Measurements from ENCODE around the gene TMEM87A.

TMEM87A gene

DNA sequence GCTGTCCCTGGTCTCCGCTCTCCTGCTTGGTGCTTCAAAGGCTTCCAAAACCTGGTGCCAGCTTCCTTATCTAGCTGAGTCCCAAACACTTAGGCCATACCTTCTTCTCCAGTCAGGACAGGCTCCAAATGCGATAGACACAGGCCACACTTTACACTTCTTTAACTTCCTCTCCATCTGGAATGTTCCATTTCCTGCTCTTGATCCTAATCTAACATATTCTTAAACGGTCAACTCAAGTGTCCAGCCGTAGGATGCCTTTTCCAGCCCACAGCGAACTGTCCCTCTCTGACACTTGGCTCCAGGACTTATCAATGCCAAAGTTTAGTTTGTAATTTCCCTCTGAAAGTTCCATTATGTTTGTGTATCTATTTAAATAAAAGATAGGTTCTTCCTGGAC, 97.6 kb downstream of the TMEM87A start:
- H3K27me3 ChIP-seq (ENCODE audit: insufficient read depth, poor library complexity, severe bottlenecking): no peaks in the 10 kb centered on the region
- H3K27ac ChIP-seq (replicated peaks): no peak overlapping the region
- H3K4me3 ChIP-seq (replicated peaks; ENCODE audit: insufficient read depth, low read length): no peak overlapping the region
- no peak for DNase-seq (ENCODE audit: low read depth in 1 of 2, low spot score in 1 of 2)
- no peak for TF ChIP-seq CTCF (IDR thresholded peaks at IDR 0.05; ENCODE audit: insufficient read depth, low read length)
- no peak for TF ChIP-seq GABPA (IDR thresholded peaks at IDR 0.05; ENCODE audit: low read depth)
- TF ChIP-seq POLR2AphosphoS5 (IDR thresholded peaks at IDR 0.05; ENCODE audit: low read depth): no peak
- no peak for TF ChIP-seq SPI1 (IDR thresholded peaks at IDR 0.05; ENCODE audit: borderline replicate concordance, low read depth)
- TF ChIP-seq, protein P1, sequence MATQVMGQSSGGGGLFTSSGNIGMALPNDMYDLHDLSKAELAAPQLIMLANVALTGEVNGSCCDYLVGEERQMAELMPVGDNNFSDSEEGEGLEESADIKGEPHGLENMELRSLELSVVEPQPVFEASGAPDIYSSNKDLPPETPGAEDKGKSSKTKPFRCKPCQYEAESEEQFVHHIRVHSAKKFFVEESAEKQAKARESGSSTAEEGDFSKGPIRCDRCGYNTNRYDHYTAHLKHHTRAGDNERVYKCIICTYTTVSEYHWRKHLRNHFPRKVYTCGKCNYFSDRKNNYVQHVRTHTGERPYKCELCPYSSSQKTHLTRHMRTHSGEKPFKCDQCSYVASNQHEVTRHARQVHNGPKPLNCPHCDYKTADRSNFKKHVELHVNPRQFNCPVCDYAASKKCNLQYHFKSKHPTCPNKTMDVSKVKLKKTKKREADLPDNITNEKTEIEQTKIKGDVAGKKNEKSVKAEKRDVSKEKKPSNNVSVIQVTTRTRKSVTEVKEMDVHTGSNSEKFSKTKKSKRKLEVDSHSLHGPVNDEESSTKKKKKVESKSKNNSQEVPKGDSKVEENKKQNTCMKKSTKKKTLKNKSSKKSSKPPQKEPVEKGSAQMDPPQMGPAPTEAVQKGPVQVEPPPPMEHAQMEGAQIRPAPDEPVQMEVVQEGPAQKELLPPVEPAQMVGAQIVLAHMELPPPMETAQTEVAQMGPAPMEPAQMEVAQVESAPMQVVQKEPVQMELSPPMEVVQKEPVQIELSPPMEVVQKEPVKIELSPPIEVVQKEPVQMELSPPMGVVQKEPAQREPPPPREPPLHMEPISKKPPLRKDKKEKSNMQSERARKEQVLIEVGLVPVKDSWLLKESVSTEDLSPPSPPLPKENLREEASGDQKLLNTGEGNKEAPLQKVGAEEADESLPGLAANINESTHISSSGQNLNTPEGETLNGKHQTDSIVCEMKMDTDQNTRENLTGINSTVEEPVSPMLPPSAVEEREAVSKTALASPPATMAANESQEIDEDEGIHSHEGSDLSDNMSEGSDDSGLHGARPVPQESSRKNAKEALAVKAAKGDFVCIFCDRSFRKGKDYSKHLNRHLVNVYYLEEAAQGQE (IDR thresholded peaks at IDR 0.05; ENCODE audit: insufficient replicate concordance, low read depth): no peak

- no peak for TF ChIP-seq CTCF (IDR thresholded peaks at IDR 0.05; ENCODE audit: insufficient read depth, low read length)
- no peak for TF ChIP-seq SPI1 (IDR thresholded peaks at IDR 0.05; ENCODE audit: borderline replicate concordance, low read depth)
- TF ChIP-seq POLR2AphosphoS5 (IDR thresholded peaks at IDR 0.05; ENCODE audit: low read depth): no peak
- TF ChIP-seq, protein P1 (IDR thresholded peaks at IDR 0.05; ENCODE audit: insufficient replicate concordance, low read depth): no peak
- TF ChIP-seq GABPA (IDR thresholded peaks at IDR 0.05; ENCODE audit: low read depth): no peak
- no peak overlapping the region for H3K27ac ChIP-seq (replicated peaks)
- H3K4me3 ChIP-seq (replicated peaks; ENCODE audit: insufficient read depth, low read length): no peak overlapping the region
- no peaks in the 10 kb centered on the region for H3K27me3 ChIP-seq (ENCODE audit: insufficient read depth, poor library complexity, severe bottlenecking)
- DNase-seq (ENCODE audit: low read depth in 1 of 2, low spot score in 1 of 2): no peak
Observed at GRCh38 chr15:42172475-42172874, 100.8 kb downstream of the TMEM87A start.

- no peaks in the 10 kb centered on the region for H3K27me3 ChIP-seq (ENCODE audit: insufficient read depth, poor library complexity, severe bottlenecking)
- DNase-seq (ENCODE audit: low read depth in 1 of 2, low spot score in 1 of 2): no peak
- no peak for TF ChIP-seq POLR2AphosphoS5 (IDR thresholded peaks at IDR 0.05; ENCODE audit: low read depth)
- TF ChIP-seq SPI1 (IDR thresholded peaks at IDR 0.05; ENCODE audit: borderline replicate concordance, low read depth): no peak
- TF ChIP-seq CTCF (IDR thresholded peaks at IDR 0.05; ENCODE audit: insufficient read depth, low read length): no peak
- no peak overlapping the region for H3K4me3 ChIP-seq (replicated peaks; ENCODE audit: insufficient read depth, low read length)
- H3K27ac ChIP-seq (replicated peaks): no peak overlapping the region
Observed at GRCh38 chr15:42171795-42172194, 101.4 kb downstream of the TMEM87A start.

GRCh38 chr15:42171122-42171521, 102.1 kb downstream of the TMEM87A start:
- no peak overlapping the region for H3K27ac ChIP-seq (replicated peaks)
- no peak overlapping the region for H3K4me3 ChIP-seq (replicated peaks; ENCODE audit: insufficient read depth, low read length)
- TF ChIP-seq SPI1 (IDR thresholded peaks at IDR 0.05; ENCODE audit: borderline replicate concordance, low read depth) (no peak), GABPA (IDR thresholded peaks at IDR 0.05; ENCODE audit: low read depth) (no peak), CTCF (IDR thresholded peaks at IDR 0.05; ENCODE audit: insufficient read depth, low read length) (no peak), POLR2AphosphoS5 (IDR thresholded peaks at IDR 0.05; ENCODE audit: low read depth) (no peak)
- TF ChIP-seq, protein P1 (IDR thresholded peaks at IDR 0.05; ENCODE audit: insufficient replicate concordance, low read depth): no peak
- DNase-seq (ENCODE audit: low read depth in 1 of 2, low spot score in 1 of 2): no peak
- H3K27me3 ChIP-seq (ENCODE audit: insufficient read depth, poor library complexity, severe bottlenecking): no peaks in the 10 kb centered on the region

All from HL-60 (cell line).